NCI-H2107 (cell line): ENCODE measurements around the gene APOL6.
"Not testable (repeated sequence)": the region's sequence is repeated elsewhere in the genome, so short reads cannot be mapped to it uniquely, and the experiment has no call there.

Experiments used
- DNase-seq: peaks from one replicate; lab custom pipeline; 2025; lab: John Stamatoyannopoulos, UW

APOL6 gene

DNA sequence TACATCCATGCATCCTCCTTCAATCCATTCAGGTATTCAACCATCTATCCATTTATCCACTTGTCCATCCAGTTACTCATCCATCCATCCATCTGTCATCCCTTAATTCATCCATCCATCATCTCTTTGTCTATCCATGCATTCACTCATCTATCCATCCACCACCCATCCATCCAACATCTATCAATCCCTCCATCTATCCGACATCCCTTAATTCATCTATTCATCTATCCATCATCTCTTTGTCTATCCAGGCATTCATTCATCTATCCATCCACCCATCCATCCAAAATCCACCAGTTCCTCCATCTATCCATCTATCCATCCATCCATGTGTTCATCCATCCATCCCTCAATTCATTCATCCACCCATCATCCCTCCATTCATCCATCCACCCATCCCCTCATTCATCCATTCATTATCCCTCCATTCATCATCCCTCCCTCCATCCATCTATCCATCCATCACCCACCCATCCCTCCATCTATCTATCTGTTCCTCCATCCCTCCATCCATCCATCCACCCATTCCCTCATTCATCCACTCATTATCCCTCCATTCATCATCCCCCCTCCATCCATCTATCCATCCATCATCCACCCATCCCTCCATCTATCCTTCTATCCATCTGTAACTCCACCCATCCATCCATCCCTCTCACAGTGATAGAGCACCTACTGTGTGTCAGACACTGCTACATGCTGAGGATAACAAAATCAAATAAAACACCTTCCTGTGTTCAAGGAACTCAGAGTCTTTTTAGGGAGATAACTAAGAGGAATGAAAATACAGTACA lies 29.6 kb upstream of the APOL6 start:
- DNase-seq = no peak

DNA sequence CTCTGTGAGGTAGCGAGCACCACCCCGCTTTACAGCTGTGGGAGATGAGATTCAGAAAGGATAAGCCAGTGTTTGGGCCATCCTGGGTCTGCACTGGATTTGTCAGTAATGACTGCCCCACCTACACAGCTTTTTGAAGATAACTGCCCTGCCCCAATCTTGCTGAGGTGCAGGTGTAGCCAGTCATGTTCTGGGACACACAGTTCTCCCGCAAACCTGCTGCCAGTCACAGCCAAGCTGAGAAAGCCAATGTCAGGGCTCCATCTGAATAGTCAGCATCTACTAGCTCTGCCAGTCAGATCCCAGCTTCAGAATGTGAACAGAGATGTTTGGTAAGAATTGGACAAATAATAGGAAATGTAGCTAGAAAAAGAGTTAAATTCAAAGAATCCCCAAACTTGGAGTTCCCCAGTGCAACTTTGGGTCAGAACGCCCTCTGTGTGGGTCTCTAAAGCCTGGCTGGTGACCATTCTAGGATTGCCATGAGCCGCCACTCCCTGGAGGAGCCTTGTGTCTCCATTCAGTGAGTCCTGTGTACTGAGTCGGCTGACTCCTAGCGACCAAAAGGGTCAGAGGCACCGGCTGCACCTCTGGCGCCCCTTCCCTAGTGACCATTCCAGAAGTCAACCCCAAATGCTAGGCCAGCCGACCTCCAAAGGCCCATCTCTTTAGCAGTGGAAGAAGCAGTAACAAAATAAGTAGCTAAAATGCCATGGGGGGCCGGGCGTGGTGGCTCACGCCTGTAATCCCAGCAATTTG lies 28.7 kb upstream of the APOL6 start:
- DNase-seq = no peak

DNA sequence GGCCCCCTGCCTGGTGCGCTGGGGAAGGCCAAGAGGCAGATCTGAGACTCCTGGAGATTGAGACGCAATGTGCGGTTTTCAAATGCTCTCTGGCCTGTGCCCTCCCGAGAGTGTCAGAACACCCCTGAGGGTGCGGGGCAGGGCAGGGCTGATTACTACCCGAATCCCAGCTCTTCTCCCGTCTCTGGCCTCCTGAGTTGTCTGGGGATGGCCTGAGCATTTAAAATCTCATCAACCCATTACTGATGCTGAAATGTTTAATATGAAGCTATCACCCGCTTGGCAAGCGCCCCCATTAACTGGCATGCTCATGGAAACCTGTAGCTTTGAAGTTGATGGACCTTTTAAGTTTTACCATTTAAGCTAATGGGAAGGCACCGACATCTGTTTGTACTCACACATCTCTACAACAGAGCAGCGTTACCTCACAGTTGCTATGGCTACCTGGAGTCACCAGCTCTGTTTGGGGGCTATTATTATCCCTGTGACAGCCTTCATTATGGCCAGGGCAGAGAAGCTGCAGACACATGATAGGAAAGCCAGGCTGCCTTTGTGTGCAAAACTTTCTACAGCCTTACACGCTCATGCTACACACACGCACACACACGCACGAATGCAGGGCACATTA lies 27.5 kb upstream of the APOL6 start:
- no peak for DNase-seq

DNA sequence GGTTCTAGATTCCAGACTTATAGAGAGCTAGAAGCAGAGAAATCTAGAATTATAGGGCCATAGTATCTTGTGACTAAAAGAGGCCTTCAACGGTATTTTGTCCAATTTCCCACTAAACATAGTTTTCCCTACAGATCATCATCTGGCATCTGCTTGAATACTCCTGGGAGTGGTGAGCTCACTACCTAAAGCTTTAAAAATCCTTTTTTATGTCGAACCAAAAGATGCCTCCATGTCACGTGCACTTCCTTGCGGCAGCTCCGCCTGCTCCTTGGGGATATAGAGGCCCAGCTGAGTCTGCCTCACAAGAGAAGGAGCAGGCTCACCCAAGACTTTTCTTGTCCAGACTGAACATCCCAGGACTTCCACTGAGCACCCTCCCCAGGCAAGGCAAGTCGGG lies 26.8 kb upstream of the APOL6 start:
- DNase-seq = no peak

DNA sequence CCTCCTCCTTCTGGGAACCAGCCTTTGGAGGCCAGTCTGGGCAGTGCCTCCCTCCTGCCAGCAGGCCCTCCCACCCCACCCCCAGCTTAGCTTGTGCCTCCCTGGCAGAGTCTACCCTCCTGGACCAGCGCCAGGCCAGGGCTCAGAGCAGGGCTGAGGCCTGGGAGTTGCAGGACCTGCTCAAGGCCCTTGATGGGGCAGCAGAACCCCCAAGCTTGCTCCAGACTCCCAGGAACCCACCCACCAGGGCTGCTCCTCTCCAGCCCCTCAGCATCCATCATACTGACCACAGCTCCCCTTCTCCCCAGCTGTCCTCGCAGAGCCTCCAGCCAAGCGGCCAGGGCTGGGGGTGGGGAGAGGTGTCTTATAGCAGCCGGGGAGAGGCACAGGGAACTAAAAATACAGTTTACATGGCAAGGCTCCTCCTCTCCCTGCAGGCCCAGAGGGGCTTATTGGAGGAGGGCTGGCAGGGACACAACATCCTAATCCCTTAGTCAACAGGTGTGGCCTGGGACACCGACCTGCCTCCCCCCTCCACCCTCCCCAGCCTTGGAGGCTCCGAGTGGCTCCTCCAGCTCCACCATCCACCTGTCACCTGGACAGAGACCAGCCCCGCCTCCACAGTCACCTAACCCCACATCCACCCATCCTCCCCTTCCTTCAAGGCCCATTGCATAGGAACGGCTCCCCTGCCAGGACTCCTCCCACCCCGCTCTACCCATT lies 25.9 kb upstream of the APOL6 start:
- peak; percentile 49 for DNase-seq

DNA sequence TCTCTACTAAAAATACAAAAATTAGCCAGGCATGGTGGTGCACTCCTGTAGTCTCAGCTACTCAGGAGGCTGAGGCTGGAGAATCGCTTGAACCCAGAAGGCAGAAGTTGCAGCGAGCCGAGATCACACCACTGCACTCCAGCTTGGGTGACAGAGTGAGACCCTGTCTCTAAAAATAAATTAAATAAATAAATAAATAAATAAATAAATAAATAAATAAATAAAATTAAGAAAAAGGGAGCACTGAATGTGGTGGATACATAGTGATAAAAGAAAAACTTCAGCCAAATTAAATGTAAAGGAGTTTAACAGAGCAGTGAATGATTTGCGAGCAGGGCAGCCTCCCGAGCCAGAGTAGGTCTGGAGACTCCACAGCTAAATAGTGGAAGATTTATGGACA lies 24.4 kb upstream of the APOL6 start:
- not testable (repeated sequence) for DNase-seq

DNA sequence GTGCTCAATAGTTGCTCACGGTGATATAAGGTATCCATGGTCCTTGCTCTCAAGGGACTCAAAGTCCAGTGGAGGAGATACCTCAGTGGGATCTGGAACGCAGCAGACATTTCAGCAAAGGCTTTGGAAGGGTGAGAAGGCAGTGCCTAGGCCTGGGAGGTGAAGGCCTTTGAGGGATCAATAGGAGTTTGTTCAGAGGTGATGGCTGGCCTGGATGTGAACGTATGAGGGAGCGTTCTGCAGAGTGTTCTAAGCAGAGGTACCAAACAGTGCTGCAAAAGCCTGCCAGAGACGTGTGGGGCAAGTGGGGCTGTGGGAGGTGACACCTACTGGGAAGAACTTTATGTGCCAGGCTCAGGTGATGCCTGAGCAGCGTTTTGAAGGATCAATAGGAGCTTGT lies 23.7 kb upstream of the APOL6 start:
- DNase-seq = no peak

DNA sequence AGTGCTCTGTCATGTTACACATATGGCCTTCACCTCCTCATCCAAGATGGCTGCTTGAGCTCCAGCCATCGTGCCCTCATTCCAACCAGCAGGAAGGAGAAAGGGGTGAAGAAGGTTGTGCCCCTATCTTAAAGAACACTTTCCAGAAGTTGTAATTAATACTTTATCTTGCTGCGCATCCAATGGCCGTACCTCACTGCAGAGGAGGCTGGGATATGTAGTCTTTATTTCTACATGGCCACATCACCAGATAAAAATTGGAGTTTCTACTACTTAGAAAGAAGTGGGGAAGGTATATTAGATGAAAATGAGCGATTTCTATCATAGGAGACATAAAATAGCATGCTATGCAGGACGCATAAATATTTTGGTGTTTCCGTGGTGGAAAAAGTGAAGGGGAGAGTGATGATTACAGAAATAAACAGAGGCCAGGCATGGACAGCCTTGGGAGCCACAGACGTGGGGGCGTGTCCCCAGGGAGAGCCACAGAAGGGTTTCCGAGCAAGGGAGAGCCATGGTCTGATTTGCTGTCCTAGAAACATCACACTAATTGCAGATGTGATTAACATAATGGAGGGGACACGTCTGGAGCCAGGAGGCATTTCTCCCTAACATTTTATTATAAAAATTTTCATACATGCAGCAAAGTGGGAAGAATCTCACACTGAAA lies 22.3 kb upstream of the APOL6 start:
- no peak for DNase-seq

DNA sequence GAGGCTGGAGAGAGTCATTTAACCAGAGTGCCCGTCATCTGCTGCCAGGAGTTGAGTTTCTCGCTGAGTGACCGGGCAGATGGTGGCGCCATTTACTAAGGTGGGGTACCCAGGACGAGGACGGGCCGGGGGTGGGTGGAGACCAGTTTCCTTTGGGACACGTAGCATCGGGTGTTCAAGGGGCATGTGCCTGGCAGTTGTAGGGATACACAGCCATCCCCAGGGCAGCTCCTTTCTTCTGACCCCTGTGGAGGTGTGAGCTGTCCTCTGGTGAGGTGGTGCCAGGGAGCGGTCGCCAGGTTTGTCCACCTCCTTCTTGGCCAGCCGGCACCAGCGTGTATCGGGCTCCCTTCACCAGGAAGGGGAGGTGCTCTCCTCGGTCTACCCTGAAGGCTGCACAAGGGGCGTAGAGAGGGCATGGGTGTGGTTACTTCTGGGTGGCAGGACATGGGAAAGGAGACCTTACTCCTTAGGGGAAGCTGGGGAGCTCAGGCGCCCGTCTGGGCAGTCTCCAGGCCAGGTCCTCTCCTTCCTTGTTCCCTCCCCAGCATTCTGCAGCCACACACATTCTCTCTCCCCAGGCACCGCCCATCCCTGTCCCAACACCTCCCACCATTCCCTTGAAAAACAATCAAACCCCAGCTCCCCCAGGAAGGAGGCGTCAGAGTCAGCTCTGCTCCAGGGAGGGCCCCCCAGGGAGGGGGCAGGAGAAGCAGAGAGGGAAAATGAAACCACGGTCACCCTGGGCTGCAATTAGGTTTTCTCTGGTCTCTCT lies 20.8 kb upstream of the APOL6 start:
- DNase-seq = peak; percentile 55

DNA sequence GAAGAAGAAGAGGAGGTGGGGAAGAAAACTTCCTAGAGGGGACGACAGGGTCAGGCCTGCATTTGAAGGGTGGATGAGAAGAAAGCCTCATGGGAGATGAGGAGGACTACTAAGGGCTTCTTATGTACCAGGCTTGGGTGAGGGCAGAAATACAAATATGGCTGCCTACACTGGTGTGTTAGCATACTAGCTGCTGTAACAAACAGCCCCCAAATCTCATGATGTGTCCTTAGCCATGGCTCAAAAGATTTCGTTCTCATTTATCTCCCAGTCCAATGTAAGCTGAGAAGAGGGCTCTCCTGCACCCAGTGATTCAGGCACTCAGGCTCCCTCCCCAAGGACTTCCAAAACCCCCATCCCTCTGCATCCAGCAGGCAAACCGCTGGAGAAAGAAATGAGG lies 19.5 kb upstream of the APOL6 start:
- DNase-seq = no peak

DNA sequence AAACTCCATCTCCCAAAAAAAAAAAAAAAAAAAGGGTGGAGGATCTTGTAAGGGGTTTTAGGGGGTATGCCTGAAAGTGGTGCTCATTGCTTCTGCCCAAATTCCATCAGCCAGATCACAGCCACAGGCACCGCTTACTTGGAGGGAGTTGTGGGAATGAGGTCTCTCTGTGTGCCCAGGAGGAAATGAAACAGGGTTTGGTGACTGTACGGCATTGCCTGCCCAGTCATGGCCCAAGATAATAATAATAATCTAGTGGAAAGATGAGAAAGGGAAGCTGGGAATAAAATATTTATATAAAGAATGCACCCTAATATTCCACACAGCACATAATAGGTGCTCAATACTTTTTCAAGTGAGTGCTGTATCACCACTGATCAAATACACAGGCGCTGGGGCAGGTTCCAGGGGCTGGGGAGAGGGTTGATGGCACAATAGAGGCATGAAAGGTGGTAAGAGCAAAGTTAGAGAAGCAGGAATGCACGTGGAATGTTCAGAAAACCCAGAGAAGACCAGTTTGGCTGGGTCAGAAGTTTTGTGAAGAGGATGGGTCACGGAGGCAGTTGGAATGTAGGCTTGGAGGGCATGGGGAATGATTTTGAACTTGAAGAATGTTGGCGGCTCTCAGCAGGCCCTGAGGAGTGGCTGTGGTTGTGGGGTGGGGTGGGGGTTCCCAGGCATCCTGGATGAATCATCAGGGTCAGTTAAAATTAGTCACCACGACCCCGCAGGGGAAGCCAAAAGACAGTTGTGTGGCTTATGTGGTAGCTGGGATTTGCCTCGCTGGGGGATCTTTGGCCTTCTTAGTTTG lies 18.6 kb upstream of the APOL6 start:
- no peak for DNase-seq

DNA sequence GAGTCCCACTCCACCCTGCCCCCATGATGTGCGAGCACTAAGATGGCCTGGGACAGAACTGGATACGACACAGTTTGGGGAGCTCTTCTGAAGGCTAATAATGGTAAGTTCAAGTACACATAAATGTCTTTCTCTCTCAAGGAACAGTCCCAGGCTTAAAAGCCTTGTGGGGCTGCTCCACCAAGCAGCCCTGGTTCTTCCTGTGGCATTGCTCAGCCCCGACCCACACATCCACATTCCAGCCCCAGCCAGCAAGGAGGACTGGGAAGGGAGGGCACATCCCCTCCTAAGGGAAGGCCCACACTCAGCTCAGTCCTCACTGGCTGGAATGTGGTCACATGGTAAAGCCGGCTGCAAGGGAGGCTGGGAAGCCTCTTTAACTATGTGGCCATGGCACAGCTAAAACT lies 17.9 kb upstream of the APOL6 start:
- no peak for DNase-seq

DNA sequence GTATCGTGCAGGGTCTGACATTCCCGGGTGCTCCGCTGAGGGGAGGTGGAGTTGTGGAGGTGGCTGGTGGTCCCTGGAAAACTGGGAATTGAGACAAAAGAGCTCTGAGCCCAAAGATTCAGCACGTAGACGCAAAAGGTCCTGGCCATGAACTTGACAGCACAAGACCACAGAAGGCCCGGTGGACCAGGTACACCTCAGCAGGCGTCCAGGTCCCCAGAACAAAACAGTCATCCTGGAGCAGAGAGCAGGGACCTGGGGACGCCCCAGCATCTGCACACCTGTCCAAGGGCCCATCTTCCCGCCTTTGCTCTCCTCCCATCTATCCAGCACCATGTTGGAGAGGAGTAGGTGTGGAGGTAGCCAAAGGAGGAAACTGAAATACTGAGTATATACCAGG lies 17.4 kb upstream of the APOL6 start:
- no peak for DNase-seq

DNA sequence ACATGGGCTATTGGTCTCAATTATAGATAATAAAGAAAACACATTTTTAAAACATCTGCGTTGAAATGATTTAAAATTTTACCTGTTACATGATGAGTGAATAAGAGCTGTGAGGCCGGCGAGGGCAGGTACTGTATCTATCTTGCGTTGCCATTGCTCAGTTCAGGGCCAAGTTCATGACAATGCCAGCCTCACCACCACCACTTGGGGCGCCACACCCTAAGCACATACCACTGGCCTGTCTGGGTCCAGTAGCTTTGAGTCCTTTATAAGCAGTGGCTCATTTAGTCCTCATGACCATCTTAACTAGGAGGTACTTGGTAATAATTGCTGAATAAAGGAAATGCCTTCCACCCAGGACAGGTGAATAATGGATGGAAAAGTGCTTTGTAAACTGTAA lies 16.6 kb upstream of the APOL6 start:
- no peak for DNase-seq

DNA sequence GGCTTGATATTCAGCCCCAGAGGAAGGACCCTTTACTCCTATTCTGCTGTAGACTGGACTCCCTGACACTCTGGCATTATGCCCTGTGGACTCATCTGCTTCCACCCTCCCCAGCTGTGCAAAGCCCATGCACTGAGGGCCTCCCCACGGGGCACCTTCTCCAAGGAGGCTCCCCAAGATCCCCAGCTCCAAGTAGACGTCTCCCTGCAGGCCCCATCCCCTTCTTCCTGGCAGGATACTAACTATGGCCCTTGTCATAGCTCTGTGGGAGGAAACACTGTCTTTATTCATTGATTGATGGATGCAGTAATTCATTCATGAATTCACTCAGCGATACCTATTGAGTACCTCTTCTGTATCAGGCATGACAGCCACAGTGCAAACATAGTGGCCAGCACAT lies 15.3 kb upstream of the APOL6 start:
- DNase-seq = no peak

DNA sequence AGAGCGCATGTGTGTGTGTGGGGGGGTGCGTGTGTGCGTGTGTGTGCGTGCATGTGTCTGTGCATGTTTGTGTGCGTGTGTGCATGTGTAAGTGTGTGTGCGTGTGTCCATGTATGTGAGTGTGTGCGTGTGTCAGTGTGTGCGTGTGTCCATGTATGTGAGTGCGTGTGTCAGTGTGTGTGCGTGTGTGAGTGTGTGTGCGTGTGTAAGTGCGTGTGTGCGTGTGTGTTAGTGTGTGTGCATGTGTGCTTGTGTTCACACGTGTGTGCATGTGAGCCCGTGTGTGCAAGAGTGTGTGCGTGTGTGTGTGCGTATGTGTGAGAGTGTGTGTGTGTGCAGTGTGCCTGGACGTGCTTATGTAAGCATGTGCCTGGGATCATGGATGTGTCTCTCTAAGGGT lies 14.7 kb upstream of the APOL6 start:
- DNase-seq = no peak

DNA sequence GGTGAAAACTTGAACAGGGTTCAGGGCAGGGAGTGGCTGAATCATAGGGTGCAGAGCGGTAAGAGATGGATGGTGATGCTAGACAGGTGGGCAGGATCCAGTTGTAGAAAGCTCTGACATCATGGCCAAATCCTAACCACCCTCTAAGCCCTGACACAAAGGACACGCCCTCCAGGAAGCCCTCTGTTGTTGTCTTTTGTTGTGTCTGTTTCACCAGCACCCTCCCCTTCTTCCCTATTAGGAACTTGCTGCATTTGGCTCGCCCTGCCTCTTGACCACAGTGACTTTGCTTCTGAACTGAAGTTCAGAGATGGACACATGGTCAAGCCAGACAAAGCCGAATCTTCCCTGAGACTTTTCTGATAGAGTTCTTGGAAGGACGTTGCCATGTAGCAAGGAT lies 14.2 kb upstream of the APOL6 start:
- DNase-seq = no peak

DNA sequence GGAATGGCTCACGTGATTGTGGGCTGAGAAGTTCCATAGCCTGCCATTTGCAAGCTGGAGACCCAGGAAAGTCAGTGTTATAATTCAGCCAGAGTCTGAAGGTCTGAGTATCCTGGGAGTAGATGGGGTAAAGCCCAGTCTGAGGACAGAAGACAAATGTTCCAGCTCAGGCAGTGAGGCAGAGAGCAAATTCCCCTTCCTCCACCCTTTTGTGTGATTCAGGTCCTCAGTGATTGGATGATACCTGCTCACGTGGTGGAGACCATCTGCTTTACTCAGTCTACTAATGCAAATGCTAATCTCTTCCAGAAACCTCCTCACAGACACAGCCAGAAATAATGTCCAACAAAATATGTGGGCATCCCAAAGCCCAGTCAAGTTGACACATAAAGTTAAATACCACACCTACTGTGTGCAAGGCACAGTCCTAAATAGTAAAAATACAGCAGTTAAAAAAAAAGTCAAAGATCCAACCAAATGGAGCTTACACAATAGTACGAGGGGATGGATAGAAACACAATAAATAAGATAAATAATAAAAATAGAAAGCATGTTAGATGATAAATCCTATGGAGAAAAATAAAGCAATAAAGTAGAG lies 13.2 kb upstream of the APOL6 start:
- DNase-seq = no peak

DNA sequence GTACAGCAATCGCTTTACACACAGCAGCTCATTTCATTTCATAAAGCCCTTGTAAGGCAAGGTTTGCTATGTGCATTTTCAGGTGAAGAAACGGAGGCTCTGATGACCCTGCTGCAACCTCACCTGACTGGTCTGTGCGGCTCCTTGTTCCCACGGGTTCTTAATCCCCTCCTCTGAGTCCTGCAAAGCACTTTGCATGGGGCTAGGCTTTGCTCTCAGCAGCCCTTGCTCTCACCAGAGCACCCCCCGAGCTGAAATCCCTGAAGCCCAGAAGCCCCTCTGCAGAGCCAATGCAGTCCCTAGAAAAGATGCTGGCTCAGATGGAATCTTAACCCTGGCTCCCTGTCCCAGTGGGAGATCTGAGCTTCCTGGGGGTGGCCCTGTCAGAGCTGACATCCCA lies 11.0 kb upstream of the APOL6 start:
- DNase-seq = no peak

DNA sequence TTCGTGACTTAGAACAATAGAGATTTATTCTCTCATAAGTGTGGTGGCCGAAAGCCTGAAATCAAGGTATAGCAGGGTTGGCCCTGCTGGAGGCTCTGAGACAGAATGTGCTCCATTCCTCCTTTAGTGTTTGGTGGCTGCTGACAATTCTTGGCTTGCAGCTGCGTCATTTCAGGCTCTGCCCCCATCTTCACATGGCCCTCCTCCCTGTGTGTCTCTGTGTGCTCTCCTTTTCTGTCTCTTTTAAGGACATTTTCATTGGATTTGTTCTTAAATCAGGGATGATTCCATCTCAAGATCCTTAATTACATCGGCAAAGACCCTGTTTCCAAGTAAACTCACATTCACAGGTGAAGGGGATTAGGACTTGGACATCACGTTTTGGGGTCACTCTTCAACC lies 10.2 kb upstream of the APOL6 start:
- DNase-seq = no peak
